ENCODE results near the gene PIAS1.

PIAS1 gene

DNA sequence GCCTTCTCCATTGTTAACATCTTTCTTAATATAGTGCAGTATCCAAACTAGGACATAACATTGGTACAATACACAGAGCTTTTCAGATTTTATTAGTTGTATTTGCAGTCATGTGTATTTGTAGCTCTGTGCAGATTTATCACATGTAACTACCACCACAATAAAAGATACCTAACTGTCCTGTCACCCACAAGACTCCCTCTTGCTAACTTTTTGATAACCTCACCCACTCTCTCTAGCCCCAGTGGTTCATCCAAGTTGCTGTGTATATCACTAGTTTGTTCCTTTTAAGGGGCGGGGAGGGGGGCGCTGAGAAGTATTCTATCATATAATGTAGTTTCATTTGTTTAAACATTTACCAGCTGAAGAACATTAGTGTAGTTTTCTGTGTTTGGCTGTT, 46.1 kb downstream of the PIAS1 start:
- peaks cover 2% of the 10 kb centered on the region; the same call in 1 of the 2 replicates for H3K9me3 ChIP-seq (ENCODE audit: control insufficient read depth, insufficient read depth, low read depth, low read length)
- H3K27ac ChIP-seq (ENCODE audit: extremely low read depth, low read depth, low read length), result no peak overlapping the region
- peaks cover 5 to 7% of the 10 kb centered on the region in 2 experiments; a peak in 2 of 3 replicates for H3K36me3 ChIP-seq (ENCODE audit: control insufficient read depth in 2 of 2, insufficient read depth in 1 of 2, low read length in 2 of 2)
- ChIA-PET CTCF (interaction anchor here (0.6 to 1.0 kb wide), 2 partner anchors 46 to 236 kb away, joined by 3 read pairs; no protein-coding TSS in a partner anchor), POLR2A (no interaction called here)
- no peaks in the 10 kb centered on the region for H3K4me1 ChIP-seq (ENCODE audit: control insufficient read depth, insufficient read depth, low read length)
- TF ChIP-seq, protein P1, sequence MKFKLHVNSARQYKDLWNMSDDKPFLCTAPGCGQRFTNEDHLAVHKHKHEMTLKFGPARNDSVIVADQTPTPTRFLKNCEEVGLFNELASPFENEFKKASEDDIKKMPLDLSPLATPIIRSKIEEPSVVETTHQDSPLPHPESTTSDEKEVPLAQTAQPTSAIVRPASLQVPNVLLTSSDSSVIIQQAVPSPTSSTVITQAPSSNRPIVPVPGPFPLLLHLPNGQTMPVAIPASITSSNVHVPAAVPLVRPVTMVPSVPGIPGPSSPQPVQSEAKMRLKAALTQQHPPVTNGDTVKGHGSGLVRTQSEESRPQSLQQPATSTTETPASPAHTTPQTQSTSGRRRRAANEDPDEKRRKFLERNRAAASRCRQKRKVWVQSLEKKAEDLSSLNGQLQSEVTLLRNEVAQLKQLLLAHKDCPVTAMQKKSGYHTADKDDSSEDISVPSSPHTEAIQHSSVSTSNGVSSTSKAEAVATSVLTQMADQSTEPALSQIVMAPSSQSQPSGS (tag by site-specific recombination; IDR thresholded peaks at IDR 0.05; ENCODE audit: low read depth), result no peak
- TF ChIP-seq, protein P2, sequence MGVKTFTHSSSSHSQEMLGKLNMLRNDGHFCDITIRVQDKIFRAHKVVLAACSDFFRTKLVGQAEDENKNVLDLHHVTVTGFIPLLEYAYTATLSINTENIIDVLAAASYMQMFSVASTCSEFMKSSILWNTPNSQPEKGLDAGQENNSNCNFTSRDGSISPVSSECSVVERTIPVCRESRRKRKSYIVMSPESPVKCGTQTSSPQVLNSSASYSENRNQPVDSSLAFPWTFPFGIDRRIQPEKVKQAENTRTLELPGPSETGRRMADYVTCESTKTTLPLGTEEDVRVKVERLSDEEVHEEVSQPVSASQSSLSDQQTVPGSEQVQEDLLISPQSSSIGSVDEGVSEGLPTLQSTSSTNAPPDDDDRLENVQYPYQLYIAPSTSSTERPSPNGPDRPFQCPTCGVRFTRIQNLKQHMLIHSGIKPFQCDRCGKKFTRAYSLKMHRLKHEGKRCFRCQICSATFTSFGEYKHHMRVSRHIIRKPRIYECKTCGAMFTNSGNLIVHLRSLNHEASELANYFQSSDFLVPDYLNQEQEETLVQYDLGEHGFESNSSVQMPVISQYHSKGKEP (tag by site-specific recombination; IDR thresholded peaks at IDR 0.05), result no peak
- TF ChIP-seq ZNF184 (tag by site-specific recombination; IDR thresholded peaks at IDR 0.05) (no peak), ZNF2 (tag by site-specific recombination; IDR thresholded peaks at IDR 0.05) (no peak), ZNF510 (tag by site-specific recombination; IDR thresholded peaks at IDR 0.05; ENCODE audit: insufficient replicate concordance) (no peak)
- H3K4me3 ChIP-seq (ENCODE audit: low read depth, low read length), result no peak overlapping the region

DNA sequence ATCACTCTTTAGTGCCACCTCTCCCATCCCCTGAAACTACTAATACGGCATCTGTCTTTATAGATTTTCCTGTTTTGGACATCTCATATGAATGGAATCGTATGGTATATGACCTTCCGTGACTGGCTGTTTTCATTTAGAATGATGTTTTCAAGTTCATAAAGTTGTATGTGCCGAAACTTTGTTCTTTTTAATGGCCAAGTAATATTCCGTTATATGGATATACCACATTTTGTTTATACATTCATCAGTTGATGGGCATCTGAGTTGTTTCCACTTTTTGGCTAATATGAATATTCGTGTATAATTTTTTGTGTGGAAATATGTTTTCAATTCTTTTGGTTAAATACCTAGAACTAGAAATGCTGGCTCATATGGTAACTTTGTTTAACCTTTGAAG, 49.5 kb downstream of the PIAS1 start:
- no peaks in the 10 kb centered on the region for H3K4me1 ChIP-seq (ENCODE audit: control insufficient read depth, insufficient read depth, low read length)
- H3K9me3 ChIP-seq (ENCODE audit: control insufficient read depth, insufficient read depth, low read depth, low read length), result peaks cover 2% of the 10 kb centered on the region; the same call in 1 of the 2 replicates
- TF ChIP-seq, protein P3, sequence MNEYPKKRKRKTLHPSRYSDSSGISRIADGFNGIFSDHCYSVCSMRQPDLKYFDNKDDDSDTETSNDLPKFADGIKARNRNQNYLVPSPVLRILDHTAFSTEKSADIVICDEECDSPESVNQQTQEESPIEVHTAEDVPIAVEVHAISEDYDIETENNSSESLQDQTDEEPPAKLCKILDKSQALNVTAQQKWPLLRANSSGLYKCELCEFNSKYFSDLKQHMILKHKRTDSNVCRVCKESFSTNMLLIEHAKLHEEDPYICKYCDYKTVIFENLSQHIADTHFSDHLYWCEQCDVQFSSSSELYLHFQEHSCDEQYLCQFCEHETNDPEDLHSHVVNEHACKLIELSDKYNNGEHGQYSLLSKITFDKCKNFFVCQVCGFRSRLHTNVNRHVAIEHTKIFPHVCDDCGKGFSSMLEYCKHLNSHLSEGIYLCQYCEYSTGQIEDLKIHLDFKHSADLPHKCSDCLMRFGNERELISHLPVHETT (tag by site-specific recombination; IDR thresholded peaks at IDR 0.05), result no peak
- no peak for TF ChIP-seq ZNF404 (tag by site-specific recombination; IDR thresholded peaks at IDR 0.05)
- TF ChIP-seq, protein P4, sequence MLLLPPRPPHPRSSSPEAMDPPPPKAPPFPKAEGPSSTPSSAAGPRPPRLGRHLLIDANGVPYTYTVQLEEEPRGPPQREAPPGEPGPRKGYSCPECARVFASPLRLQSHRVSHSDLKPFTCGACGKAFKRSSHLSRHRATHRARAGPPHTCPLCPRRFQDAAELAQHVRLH (tag by site-specific recombination; IDR thresholded peaks at IDR 0.05), result peak; percentile 59; the same call in 1 of the 2 replicates
- no peak for TF ChIP-seq ZNF626 (tag by site-specific recombination; IDR thresholded peaks at IDR 0.05)
- no peak for TF ChIP-seq ZNF560 (tag by site-specific recombination; IDR thresholded peaks at IDR 0.05; ENCODE audit: borderline replicate concordance)
- TF ChIP-seq, protein P5, sequence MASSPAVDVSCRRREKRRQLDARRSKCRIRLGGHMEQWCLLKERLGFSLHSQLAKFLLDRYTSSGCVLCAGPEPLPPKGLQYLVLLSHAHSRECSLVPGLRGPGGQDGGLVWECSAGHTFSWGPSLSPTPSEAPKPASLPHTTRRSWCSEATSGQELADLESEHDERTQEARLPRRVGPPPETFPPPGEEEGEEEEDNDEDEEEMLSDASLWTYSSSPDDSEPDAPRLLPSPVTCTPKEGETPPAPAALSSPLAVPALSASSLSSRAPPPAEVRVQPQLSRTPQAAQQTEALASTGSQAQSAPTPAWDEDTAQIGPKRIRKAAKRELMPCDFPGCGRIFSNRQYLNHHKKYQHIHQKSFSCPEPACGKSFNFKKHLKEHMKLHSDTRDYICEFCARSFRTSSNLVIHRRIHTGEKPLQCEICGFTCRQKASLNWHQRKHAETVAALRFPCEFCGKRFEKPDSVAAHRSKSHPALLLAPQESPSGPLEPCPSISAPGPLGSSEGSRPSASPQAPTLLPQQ (tag by site-specific recombination; IDR thresholded peaks at IDR 0.05), result no peak
- TF ChIP-seq ZFP3 (tag by site-specific recombination; IDR thresholded peaks at IDR 0.05; ENCODE audit: low read depth), result no peak
- peak; percentile 98 for TF ChIP-seq ZNF146 (tag by site-specific recombination; IDR thresholded peaks at IDR 0.05)
- peak; percentile 82 for TF ChIP-seq ZNF10 (tag by site-specific recombination; IDR thresholded peaks at IDR 0.05)
- TF ChIP-seq ZNF610 (tag by site-specific recombination; IDR thresholded peaks at IDR 0.05; ENCODE audit: borderline replicate concordance), result no peak
- TF ChIP-seq, protein P6, sequence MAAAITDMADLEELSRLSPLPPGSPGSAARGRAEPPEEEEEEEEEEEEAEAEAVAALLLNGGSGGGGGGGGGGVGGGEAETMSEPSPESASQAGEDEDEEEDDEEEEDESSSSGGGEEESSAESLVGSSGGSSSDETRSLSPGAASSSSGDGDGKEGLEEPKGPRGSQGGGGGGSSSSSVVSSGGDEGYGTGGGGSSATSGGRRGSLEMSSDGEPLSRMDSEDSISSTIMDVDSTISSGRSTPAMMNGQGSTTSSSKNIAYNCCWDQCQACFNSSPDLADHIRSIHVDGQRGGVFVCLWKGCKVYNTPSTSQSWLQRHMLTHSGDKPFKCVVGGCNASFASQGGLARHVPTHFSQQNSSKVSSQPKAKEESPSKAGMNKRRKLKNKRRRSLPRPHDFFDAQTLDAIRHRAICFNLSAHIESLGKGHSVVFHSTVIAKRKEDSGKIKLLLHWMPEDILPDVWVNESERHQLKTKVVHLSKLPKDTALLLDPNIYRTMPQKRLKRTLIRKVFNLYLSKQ (tag by site-specific recombination; IDR thresholded peaks at IDR 0.05; ENCODE audit: borderline replicate concordance), result no peak
- no peak for TF ChIP-seq ZFHX2 (tag by site-specific recombination; conservative IDR thresholded peaks at IDR 0.05)
- POLR2A ChIA-PET, result no interaction called here
- H3K27ac ChIP-seq (ENCODE audit: extremely low read depth, low read depth, low read length), result no peak overlapping the region
- H3K36me3 ChIP-seq (ENCODE audit: control insufficient read depth in 2 of 2, insufficient read depth in 1 of 2, low read length in 2 of 2), result peaks cover 4 to 5% of the 10 kb centered on the region in 2 experiments; a peak in 2 of 3 replicates
- CTCF ChIA-PET, result no interaction called here
- H3K4me3 ChIP-seq (ENCODE audit: low read depth, low read length), result no peak overlapping the region

Measured in HEK293 (cell line).